OCI-LY3 (cell line): ENCODE measurements around the gene TEAD1.

Experiments
- EZH2phosphoT487 ChIP-seq: fragments of 200-600 bp; shearing (Covaris generic); IDR thresholded peaks from 2 replicates; pipeline ENCODE4 v1.6.1; 2018; ENCODE audit warnings: antibody characterized with exemption, mixed run types, low read depth
- TF ChIP-seq, protein P1 (sequence below): fragments of 200-600, 300-600 bp; sonication (generic); IDR thresholded peaks from 2 replicates; pipeline ENCODE4 v1.5.1; 2014; ENCODE audit warnings: antibody characterized with exemption, low read length, low read depth

DNA sequence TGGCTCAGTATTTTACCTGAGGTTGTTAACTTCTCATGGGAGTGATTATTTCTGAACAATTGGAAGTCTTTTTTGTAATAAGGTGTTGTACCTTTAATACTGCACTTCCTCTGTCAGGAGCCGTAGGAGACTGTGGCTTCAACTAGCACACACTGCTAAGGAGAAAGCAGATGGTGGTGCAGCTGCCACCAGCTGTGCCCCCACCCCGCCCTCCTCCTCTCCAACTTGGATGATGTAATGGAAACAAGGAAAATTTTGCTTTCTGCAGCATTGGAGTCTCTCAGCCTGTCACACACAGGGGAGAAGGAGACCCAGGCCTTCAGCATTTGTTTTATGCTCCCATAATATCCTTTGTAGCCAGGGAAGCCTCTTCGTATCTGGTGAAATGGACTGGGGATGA lies 91.2 kb downstream of the TEAD1 start:
- TF ChIP-seq, protein P1, sequence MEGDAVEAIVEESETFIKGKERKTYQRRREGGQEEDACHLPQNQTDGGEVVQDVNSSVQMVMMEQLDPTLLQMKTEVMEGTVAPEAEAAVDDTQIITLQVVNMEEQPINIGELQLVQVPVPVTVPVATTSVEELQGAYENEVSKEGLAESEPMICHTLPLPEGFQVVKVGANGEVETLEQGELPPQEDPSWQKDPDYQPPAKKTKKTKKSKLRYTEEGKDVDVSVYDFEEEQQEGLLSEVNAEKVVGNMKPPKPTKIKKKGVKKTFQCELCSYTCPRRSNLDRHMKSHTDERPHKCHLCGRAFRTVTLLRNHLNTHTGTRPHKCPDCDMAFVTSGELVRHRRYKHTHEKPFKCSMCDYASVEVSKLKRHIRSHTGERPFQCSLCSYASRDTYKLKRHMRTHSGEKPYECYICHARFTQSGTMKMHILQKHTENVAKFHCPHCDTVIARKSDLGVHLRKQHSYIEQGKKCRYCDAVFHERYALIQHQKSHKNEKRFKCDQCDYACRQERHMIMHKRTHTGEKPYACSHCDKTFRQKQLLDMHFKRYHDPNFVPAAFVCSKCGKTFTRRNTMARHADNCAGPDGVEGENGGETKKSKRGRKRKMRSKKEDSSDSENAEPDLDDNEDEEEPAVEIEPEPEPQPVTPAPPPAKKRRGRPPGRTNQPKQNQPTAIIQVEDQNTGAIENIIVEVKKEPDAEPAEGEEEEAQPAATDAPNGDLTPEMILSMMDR: no peak
- TF ChIP-seq EZH2phosphoT487: no peak
